Measurements from ENCODE around the gene BLOC1S3. TPM values are rescaled to one million over a fixed set of nuclear protein-coding genes. Genes with fewer than 3 reads are reported as not detected.

Gene BLOC1S3
- polyA plus RNA-seq, 2 of the 4 experiments (the other 2 are of a cell fraction), result 7.5 to 12.2 TPM

DNA sequence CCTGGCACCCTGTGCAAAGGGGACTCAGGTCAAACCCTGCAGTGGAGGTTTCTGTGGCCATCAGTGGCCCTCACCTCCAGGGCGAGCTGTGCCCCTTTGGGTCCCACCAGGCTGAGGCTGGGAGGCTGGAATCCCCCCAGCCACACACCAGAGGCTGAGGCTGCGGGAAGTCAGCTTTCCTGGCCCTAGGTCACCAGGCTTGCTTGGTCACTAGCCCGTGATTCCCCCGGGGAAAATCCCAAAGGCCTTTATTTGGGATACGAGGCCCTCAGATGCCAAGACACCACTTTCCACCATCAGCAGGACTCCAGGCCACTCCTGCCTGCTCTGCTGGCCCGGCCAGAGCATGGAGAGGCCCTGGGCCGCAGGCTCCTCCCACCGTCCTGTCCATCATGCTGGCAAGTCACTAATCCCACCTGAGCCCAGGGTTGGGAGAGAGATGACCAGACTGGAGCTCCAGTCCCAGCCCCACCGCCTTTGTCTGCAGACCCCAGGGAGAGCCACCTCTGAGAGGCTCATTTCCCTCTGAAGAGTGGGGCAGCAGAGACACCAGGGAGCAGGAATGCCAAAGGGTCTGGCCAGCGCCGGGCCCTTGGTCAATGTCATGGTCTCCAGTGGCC, 22.5 kb upstream of the BLOC1S3 start:
- TF ChIP-seq ZFP36 (IDR thresholded peaks at IDR 0.05; ENCODE audit: borderline replicate concordance, partially characterized antibody) (no peak), MAFK (IDR thresholded peaks at IDR 0.05; ENCODE audit: partially characterized antibody) (no peak), SMC3 (IDR thresholded peaks at IDR 0.05) (no peak), PBX3 (IDR thresholded peaks at IDR 0.05) (no peak), SREBF2 (IDR thresholded peaks at IDR 0.05) (no peak), RFX5 (IDR thresholded peaks at IDR 0.05) (no peak), FOSB (CRISPR knock-in tag; IDR thresholded peaks at IDR 0.05) (no peak), EHF (CRISPR knock-in tag; IDR thresholded peaks at IDR 0.05) (no peak), KDM5A (IDR thresholded peaks at IDR 0.05) (no peak), RARB (CRISPR knock-in tag; IDR thresholded peaks at IDR 0.05) (no peak), JUN (IDR thresholded peaks at IDR 0.05) (no peak), NPAS2 (CRISPR knock-in tag; IDR thresholded peaks at IDR 0.05; ENCODE audit: borderline replicate concordance) (no peak), KDM1A (IDR thresholded peaks at IDR 0.05; ENCODE audit: low read depth) (no peak)
- TF ChIP-seq, protein P1, sequence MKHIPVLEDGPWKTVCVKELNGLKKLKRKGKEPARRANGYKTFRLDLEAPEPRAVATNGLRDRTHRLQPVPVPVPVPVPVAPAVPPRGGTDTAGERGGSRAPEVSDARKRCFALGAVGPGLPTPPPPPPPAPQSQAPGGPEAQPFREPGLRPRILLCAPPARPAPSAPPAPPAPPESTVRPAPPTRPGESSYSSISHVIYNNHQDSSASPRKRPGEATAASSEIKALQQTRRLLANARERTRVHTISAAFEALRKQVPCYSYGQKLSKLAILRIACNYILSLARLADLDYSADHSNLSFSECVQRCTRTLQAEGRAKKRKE (CRISPR knock-in tag; IDR thresholded peaks at IDR 0.05; ENCODE audit: low read depth), result no peak
- FAIRE-seq (no peak), DNase-seq (ENCODE audit: low read depth in 1 of 2, low spot score in 1 of 2) (no peak), ATAC-seq (peak; percentile 3 to 6; a peak in 2 of 6 replicates)
- Histone ChIP-seq H3K27ac (peak overlapping the region in 1 of 2 experiments; percentile 60; a peak in 1 of 6 replicates), H3K4me3 (no peak overlapping the region), H3K9me3 (no peaks in the 10 kb centered on the region), H3K4me2 (no peak overlapping the region), H3K4me1 (peaks cover 17% of the 10 kb centered on the region; the same call in 2 of the 3 replicates)
- ChIA-PET CTCF (interaction anchor here (0.8 to 2.0 kb wide), 3 partner anchors 10 to 183 kb away, joined by 3 to 9 read pairs (median 5); no protein-coding TSS in a partner anchor), POLR2A (interaction anchor here (0.9 kb wide), 1 partner anchor 64 kb away, joined by 3 read pairs; no protein-coding TSS in a partner anchor)
- WGBS (ENCODE audit: missing lambda C conversion rate), result 78% methylated on average over 11 of the region's 11 CpGs

DNA sequence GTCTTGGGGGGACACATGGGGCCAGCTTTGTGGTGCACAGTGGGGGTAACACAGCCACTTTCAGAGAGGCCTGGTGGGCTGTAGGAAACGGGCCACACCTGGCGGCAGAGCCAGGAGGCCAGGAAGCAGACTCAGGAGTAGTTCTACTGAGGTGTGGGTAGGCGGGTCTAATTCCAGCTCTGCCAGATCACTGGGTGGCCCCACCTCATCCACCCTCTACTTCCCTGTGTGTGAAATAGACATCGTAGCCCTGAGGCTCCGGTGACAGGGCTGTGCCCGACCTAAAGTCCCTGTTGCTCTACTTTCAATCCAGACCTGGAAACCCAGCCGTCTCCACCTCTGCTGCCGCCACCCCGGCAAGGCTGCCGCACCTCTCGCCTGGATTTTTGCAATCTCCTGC, 21.8 kb upstream of the BLOC1S3 start:
- no peak for TF ChIP-seq JUNB (IDR thresholded peaks at IDR 0.05)
- no peak for TF ChIP-seq RAD21 (conservative IDR thresholded peaks at IDR 0.05 in 1 of 2, IDR thresholded peaks at IDR 0.05 in 1 of 2)
- TF ChIP-seq, protein P2, sequence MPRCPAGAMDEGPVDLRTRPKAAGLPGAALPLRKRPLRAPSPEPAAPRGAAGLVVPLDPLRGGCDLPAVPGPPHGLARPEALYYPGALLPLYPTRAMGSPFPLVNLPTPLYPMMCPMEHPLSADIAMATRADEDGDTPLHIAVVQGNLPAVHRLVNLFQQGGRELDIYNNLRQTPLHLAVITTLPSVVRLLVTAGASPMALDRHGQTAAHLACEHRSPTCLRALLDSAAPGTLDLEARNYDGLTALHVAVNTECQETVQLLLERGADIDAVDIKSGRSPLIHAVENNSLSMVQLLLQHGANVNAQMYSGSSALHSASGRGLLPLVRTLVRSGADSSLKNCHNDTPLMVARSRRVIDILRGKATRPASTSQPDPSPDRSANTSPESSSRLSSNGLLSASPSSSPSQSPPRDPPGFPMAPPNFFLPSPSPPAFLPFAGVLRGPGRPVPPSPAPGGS (IDR thresholded peaks at IDR 0.05), result no peak
- no peak for TF ChIP-seq RFX5 (IDR thresholded peaks at IDR 0.05)
- TF ChIP-seq RCOR1 (IDR thresholded peaks at IDR 0.05; ENCODE audit: low read depth, low read length), result no peak
- DNase-seq (ENCODE audit: low read depth in 1 of 2, low spot score in 1 of 2), result no peak
- Histone ChIP-seq H3K4me2 (no peak overlapping the region), H3K9me3 (no peaks in the 10 kb centered on the region), H3K4me3 (no peak overlapping the region), H3K4me1 (peaks cover 16% of the 10 kb centered on the region; the same call in 2 of the 3 replicates), H3K27ac (peak overlapping the region in 1 of 2 experiments; percentile 60; a peak in 1 of 6 replicates)
- FAIRE-seq, result no peak
- CTCF ChIA-PET, result interaction anchor here (0.8 to 2.0 kb wide), 3 partner anchors 10 to 182 kb away, joined by 3 to 9 read pairs (median 5); no protein-coding TSS in a partner anchor
- 0 out of 6 replicates have a peak, but pooled peaks have one; percentile 1 to 2 for ATAC-seq
- 81% methylated on average over 11 of the region's 11 CpGs for WGBS (ENCODE audit: missing lambda C conversion rate)
- POLR2A ChIA-PET, result interaction anchor here (0.9 kb wide), 1 partner anchor 65 kb away, joined by 3 read pairs; no protein-coding TSS in a partner anchor

DNA sequence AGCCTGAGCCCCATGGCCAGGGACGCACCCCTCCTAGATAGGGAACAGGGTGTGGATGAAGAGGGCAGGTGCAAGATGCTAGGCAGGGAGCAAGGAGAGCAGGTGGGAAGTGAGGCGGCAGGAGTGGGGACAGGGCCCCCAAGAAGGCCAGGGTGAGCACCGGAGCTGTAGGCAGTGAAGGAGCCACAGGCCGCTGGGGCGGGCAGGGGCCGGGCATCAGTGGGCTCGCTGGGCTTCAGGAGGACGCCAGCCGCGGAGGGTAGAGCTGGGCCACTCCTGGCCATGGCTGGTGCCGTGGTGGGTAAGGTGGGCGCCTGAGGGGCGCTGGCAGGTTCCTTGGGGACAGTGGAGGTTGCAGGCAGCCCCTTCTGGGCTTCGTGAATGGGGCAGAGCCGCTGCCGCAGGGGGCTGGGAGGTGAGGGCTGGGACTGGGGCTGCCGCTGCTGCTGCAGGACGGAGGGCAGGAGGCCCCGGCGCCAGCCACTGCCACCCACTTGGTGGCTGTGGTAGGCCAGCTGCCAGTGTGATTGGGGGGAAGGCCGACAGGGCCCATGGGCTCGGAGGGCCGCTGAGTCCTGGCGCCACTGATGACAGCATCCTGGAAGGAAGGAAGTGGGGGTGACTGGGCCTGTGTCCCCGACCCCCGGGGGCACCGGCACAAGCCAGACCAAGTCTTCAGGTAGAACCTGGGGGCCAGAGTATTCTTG, 19.9 kb upstream of the BLOC1S3 start:
- ATAC-seq, result no peak
- Histone ChIP-seq H3K9me3 (no peaks in the 10 kb centered on the region), H3K4me1 (peaks cover 12% of the 10 kb centered on the region; the same call in 2 of the 3 replicates), H3K27ac (no peak overlapping the region; a peak in 1 of 6 replicates), H3K4me2 (no peak overlapping the region), H3K4me3 (no peak overlapping the region)
- no peak for TF ChIP-seq FOSL2 (IDR thresholded peaks at IDR 0.05)
- no peak for TF ChIP-seq FOSL2 (CRISPR knock-in tag; IDR thresholded peaks at IDR 0.05)
- TF ChIP-seq EP300 (IDR thresholded peaks at IDR 0.05), result no peak
- TF ChIP-seq MAZ (IDR thresholded peaks at IDR 0.05; ENCODE audit: borderline replicate concordance, low read depth, low read length), result no peak
- 0 out of 2 replicates have a peak, but pooled peaks have one; percentile 33 for TF ChIP-seq POLR2AphosphoS2 (conservative IDR thresholded peaks at IDR 0.05; ENCODE audit: low read length)
- WGBS (ENCODE audit: missing lambda C conversion rate), result 81% methylated on average over 22 of the region's 27 CpGs
- FAIRE-seq, result no peak
- DNase-seq (ENCODE audit: low read depth in 1 of 2, low spot score in 1 of 2), result no peak
- POLR2A ChIA-PET, result no interaction called here
- CTCF ChIA-PET, result interaction anchor here (1.4 to 2.9 kb wide), 5 partner anchors 8 to 55 kb away, joined by 3 to 14 read pairs (median 9); partner anchors contain the start of genes BLOC1S3 and TRAPPC6A

Data from A549 (cell line).